Gastrocnemius medialis (tissue), 4 donors: Measurements from ENCODE around the gene GALNT2. TPM values are rescaled to one million over a fixed set of nuclear protein-coding genes. Genes with fewer than 3 reads are reported as not detected.

Source experiments
- ATAC-seq, 2 donors: fragments of 150-250 bp; one replicate each; pipeline ENCODE4 v1.9.1; 2016
- DNase-seq, 2 donors: peaks; one replicate each; pipeline ENCODE4 v3.0.0-alpha.2; 2019
- H3K27ac ChIP-seq, 4 donors: fragments of 200-600 bp; sonication (generic); 1 replicate in 1 of 4; 2 replicates in 3 of 4; pipeline ENCODE4 v1.5.1; 2016 to 2018; ENCODE audit warnings: mild to moderate bottlenecking in 2 of 4, moderate library complexity in 1 of 4
- H3K27me3 ChIP-seq, 3 donors: fragments of 200-600 bp; sonication (generic) in 2 of 3; 1 replicate in 1 of 3; 2 replicates in 2 of 3; pipeline versions ENCODE4 v1.5.1 to v1.6.0; 2016 to 2019; ENCODE audit warnings: mild to moderate bottlenecking in 1 of 3, moderate library complexity in 1 of 3
- H3K36me3 ChIP-seq, 2 donors: fragments of 200-600 bp; sonication (generic) in 1 of 2; one replicate each; pipeline ENCODE4 v1.5.1; 2017 to 2018
- H3K4me1 ChIP-seq, 2 donors: fragments of 200-600 bp; sonication (generic) in 1 of 2; one replicate each; pipeline ENCODE4 v1.5.1; 2016 to 2017; ENCODE audit warnings: mild to moderate bottlenecking in 2 of 2
- H3K4me3 ChIP-seq, 4 donors: fragments of 200-600 bp; sonication (generic) in 3 of 4; 1 replicate in 1 of 4; 2 replicates in 3 of 4; pipeline ENCODE4 v1.5.1; 2016 to 2019; ENCODE audit warnings: mild to moderate bottlenecking in 2 of 4
- H3K9me3 ChIP-seq, 3 donors: fragments of 200-600 bp; sonication (generic) in 2 of 3; 1 replicate in 1 of 3; 2 replicates in 2 of 3; pipeline ENCODE4 v1.5.1; 2016 to 2019
- POLR2A ChIP-seq, 2 donors: fragments of 450-650 bp; IDR thresholded peaks; one replicate each; pipeline ENCODE4 v1.6.1; 2017; ENCODE audit warnings: antibody characterized with exemption in 2 of 2, mild to moderate bottlenecking in 2 of 2, moderate library complexity in 2 of 2
- in situ Hi-C, 4 donors: fragments of 200-750 bp; cut with MboI; loops; one replicate each; pipeline versions ENCODE4 v1.15.0 to v1.8.0; 2017; ENCODE audit warnings: low sequenced_read_pairs in 4 of 4
- intact Hi-C: fragments of 100-400 bp; cut with DNase I; formaldehyde crosslinking; loops from one replicate; pipeline ENCODE4 v1.15.1; 2023; ENCODE audit warnings: low total_unique reads
- total RNA-seq, 4 donors: library from RNA; depleted of rRNA; stranded (reverse); fragments of >200 nt; gene quantifications; one replicate each; pipeline versions ENCODE4 v1.1.0 to v1.2.3, GENCODE V29; 2016
- TF ChIP-seq, protein P1 (sequence below), 5 experiments: fragments of 450-650 bp in 3 of 5; fragments of 200-600 bp in 2 of 5; sonication (generic) in 2 of 5; IDR thresholded peaks in 4 of 5; conservative IDR thresholded peaks in 1 of 5; 1 replicate in 4 of 5; 2 replicates in 1 of 5; pipeline ENCODE4 v1.5.1; 2016 to 2019; ENCODE audit warnings: antibody characterized with exemption in 5 of 5, mild to moderate bottlenecking in 3 of 5, moderate library complexity in 3 of 5

The GALNT2 gene
- total RNA-seq, 4 donors from 2014 or later, result 73.7 to 106 (median 78.3) TPM

DNA sequence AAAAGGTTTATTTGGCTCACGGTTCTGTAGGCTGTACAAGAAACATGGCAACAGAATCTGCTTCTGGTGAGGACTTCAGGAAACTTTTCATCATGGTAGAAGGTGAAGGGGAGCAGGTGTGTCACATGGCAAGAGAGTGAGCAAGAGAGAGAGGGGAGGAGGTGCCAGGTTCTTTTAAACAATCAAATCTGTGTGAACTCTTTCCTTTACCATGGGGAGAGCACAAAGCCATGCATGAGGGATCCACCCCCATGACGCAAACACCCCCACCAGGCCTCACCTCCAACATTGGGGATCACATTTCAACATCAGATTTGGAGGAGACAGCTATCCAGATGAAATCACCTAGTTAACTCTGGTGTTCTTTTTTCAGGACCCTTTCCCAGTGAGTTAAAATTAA, 103.6 kb downstream of the GALNT2 start:
- no peaks in the 10 kb centered on the region for H3K27me3 ChIP-seq
- H3K36me3 ChIP-seq, result no peaks in the 10 kb centered on the region
- TF ChIP-seq, protein P1, sequence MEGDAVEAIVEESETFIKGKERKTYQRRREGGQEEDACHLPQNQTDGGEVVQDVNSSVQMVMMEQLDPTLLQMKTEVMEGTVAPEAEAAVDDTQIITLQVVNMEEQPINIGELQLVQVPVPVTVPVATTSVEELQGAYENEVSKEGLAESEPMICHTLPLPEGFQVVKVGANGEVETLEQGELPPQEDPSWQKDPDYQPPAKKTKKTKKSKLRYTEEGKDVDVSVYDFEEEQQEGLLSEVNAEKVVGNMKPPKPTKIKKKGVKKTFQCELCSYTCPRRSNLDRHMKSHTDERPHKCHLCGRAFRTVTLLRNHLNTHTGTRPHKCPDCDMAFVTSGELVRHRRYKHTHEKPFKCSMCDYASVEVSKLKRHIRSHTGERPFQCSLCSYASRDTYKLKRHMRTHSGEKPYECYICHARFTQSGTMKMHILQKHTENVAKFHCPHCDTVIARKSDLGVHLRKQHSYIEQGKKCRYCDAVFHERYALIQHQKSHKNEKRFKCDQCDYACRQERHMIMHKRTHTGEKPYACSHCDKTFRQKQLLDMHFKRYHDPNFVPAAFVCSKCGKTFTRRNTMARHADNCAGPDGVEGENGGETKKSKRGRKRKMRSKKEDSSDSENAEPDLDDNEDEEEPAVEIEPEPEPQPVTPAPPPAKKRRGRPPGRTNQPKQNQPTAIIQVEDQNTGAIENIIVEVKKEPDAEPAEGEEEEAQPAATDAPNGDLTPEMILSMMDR (IDR thresholded peaks at IDR 0.05 in 4 of 5, conservative IDR thresholded peaks at IDR 0.05 in 1 of 5), result no peak
- TF ChIP-seq POLR2A (IDR thresholded peaks at IDR 0.05), result no peak
- peaks cover 62 to 69% of the 10 kb centered on the region in 2 donors for H3K4me1 ChIP-seq
- no peak overlapping the region for H3K4me3 ChIP-seq
- intact Hi-C loops (no loop called here), in situ Hi-C loops (no loop called here)
- no peaks in the 10 kb centered on the region for H3K9me3 ChIP-seq
- DNase-seq (no peak), ATAC-seq (no peak)
- H3K27ac ChIP-seq, result peak overlapping the region; percentile 71 to 80 (median 77)

DNA sequence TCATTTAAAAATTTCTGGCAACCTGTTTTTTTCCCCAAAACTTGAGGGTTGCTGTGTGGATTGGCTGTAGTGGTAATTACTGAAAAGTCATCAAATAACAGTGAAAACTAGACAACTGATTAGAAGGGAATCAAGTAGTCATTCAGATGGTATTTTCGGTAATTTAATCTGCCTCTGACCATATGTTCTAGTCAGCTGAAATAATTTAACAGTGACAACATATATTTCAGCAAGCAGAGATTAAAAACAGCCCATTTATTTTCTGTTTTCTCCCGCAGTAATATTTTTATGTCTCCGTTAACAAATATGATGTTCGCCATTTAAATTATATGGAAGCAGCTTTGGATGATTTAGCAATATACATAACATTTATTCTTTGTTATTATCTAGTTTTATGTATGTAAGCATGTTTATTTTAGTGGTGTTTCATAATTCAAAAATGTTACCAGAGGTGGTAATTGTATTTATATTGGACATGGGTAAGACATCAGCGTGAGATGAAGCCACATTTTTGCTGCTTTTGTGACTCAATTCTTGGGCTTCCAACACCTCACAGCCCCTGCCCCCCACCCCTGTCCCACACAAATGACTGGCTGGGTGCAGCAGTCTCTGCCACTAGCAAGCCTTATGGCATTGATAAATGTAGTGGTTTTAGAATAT, 104.4 kb downstream of the GALNT2 start:
- intact Hi-C loops, result no loop called here
- Histone ChIP-seq H3K4me3 (no peak overlapping the region), H3K27ac (peak overlapping the region; percentile 71 to 80 (median 77)), H3K9me3 (no peaks in the 10 kb centered on the region), H3K4me1 (peaks cover 67 to 69% of the 10 kb centered on the region in 2 donors), H3K27me3 (no peaks in the 10 kb centered on the region), H3K36me3 (no peaks in the 10 kb centered on the region)
- DNase-seq (no peak), ATAC-seq (no peak)
- TF ChIP-seq, protein P1 (IDR thresholded peaks at IDR 0.05 in 4 of 5, conservative IDR thresholded peaks at IDR 0.05 in 1 of 5), result no peak
- TF ChIP-seq POLR2A (IDR thresholded peaks at IDR 0.05), result no peak
- in situ Hi-C loops, result no loop called here

DNA sequence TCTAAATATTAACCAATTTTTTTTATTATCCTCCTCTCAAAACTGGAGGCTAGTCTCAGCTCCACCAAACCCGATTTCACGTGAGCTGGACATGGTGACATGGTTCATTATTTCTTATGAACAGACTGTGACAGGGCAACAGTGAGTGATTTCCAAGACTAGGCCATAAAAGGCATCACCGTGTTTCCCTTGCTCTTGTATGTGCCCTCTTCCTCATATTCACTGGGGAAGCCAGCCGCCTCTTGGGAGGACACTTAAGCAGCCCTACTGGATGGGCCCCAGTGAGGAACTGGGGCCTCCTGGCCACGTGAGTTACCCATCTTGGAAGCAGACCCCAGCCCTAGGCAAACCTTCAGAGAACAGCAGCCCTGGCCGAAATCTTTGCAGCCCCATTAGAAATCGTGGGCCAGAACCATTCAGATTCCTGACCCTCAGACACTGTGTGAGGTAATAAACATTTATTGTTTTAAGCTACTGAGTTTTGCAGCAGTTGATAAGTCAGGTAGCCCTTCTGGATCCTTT, 105.0 kb downstream of the GALNT2 start:
- no peaks in the 10 kb centered on the region for H3K9me3 ChIP-seq
- DNase-seq (no peak), ATAC-seq (peak; percentile 52 to 80)
- intact Hi-C loops, result no loop called here
- H3K36me3 ChIP-seq, result no peaks in the 10 kb centered on the region
- peaks cover 72 to 73% of the 10 kb centered on the region in 2 donors for H3K4me1 ChIP-seq
- no peaks in the 10 kb centered on the region for H3K27me3 ChIP-seq
- no peak for TF ChIP-seq POLR2A (IDR thresholded peaks at IDR 0.05)
- TF ChIP-seq, protein P1 (IDR thresholded peaks at IDR 0.05 in 4 of 5, conservative IDR thresholded peaks at IDR 0.05 in 1 of 5), result no peak
- no peak overlapping the region for H3K4me3 ChIP-seq
- H3K27ac ChIP-seq, result peak overlapping the region; percentile 71 to 80 (median 77)
- in situ Hi-C loops, result no loop called here

DNA sequence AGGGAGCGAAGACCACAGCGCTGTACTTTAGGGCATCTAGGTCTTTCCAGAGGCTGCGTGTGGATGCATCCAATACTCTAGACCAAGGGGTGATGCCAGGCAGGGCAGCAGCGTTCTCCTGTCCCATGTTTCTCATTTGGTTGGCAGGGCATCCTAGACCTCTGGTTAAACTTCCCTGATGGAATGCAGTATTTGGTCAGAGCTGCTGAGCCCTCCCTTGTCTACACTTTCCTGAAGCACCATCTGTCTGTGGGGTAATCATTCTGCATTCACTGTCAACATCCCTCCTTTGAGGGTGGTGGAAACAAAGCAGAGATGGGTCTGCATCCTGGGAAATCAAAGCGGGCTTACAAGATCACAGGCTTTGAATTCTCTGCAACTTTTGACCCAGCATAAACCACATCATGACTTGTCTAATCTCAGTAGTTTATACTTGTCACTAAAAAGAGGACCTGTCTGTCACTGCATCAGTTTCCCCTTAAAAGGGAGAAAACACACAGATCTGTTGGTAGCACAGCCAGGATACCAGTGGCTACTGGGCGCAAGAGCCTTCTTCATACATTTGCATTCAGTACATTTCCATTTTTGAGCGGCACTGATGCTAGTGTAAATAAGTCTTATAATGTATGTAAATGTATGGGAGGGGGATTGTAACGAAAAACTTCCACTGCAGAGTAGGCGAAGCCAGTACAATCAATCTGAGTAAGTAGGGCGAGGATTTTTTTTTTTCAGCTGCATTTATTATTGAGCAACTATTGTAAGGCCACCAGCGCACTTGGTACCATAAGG, 106.3 kb downstream of the GALNT2 start:
- ATAC-seq, result no peak

More for the DNA sequence above, 106.3 kb downstream of the GALNT2 start:
- no peak overlapping the region for H3K27ac ChIP-seq
- DNase-seq, result no peak
- in situ Hi-C loops (no loop called here), intact Hi-C loops (no loop called here)
- H3K4me3 ChIP-seq, result no peak overlapping the region
- no peaks in the 10 kb centered on the region for H3K36me3 ChIP-seq
- peaks cover 79 to 83% of the 10 kb centered on the region in 2 donors for H3K4me1 ChIP-seq
- no peak for TF ChIP-seq POLR2A (IDR thresholded peaks at IDR 0.05)
- TF ChIP-seq, protein P1 (IDR thresholded peaks at IDR 0.05 in 4 of 5, conservative IDR thresholded peaks at IDR 0.05 in 1 of 5), result no peak
- H3K27me3 ChIP-seq, result no peaks in the 10 kb centered on the region
- no peaks in the 10 kb centered on the region for H3K9me3 ChIP-seq
